Measurements from ENCODE around the gene TFR2. TPM values are rescaled to one million over a fixed set of nuclear protein-coding genes. Genes with fewer than 3 reads are reported as not detected.

Gene TFR2
- total and polyA plus RNA-seq, 2 donors (not counting 3 experiments of a cell fraction or from before 2014, with no cell fraction given) = 0.37 to 0.60 TPM

GRCh38 chr7:100680576-100681271, 39.4 kb upstream of the TFR2 start:
- TF ChIP-seq POLR2AphosphoS5 (IDR thresholded peaks at IDR 0.05; ENCODE audit: insufficient read depth, low read depth, low read length) (peak; percentile 26), FOS (IDR thresholded peaks at IDR 0.05; ENCODE audit: borderline replicate concordance, insufficient read depth, low read length) (no peak), POLR2A (IDR thresholded peaks at IDR 0.05; ENCODE audit: low read depth, low read length) (no peak), EZH2 (IDR thresholded peaks at IDR 0.05; ENCODE audit: borderline replicate concordance, low read depth, low read length, severe bottlenecking) (no peak)
- POLR2A ChIA-PET = no interaction called here
- H3K36me3 ChIP-seq (ENCODE audit: control insufficient read depth in 2 of 2, extremely low read depth in 1 of 2, insufficient read depth in 2 of 2, low read length in 2 of 2) = peaks cover 13 to 74% of the 10 kb centered on the region in 2 experiments
- H3K4me2 ChIP-seq (ENCODE audit: insufficient read depth, low read length) = no peak overlapping the region
- no peak for DNase-seq (ENCODE audit: low read depth, low spot score)
- dilution Hi-C loops (cut with MboI; ENCODE audit: extremely low pct_ligation_motif_present, low sequenced_read_pairs) (no loop called here), intact Hi-C loops (cut with micrococcal nuclease) (no loop called here)
- H3K79me2 ChIP-seq (ENCODE audit: control insufficient read depth, insufficient read depth, low read length) = peaks cover 10% of the 10 kb centered on the region
- CTCF ChIA-PET = interaction anchor here (0.9 to 7.0 kb wide), 2 partner anchors 10 to 77 kb away, joined by 3 to 60 read pairs; no protein-coding TSS in a partner anchor
- no peak overlapping the region for H3K27ac ChIP-seq (ENCODE audit: insufficient read depth, low read depth, low read length)
- no peak overlapping the region for H3K9ac ChIP-seq (replicated peaks; ENCODE audit: extremely low read depth, insufficient read depth, low read length)
- no peak overlapping the region for H2AFZ ChIP-seq (ENCODE audit: low read depth, low read length)
- H4K20me1 ChIP-seq (replicated peaks; ENCODE audit: control insufficient read depth, extremely low read depth, insufficient read depth, low read length) = no peaks in the 10 kb centered on the region
- BruUV-seq (replicated peaks) = no TSS peak
- no peak overlapping the region for H3K4me3 ChIP-seq (replicated peaks in 1 of 3; ENCODE audit: insufficient read depth in 1 of 3, low read depth in 1 of 3, low read length in 3 of 3)
- H3K9me3 ChIP-seq (replicated peaks; ENCODE audit: control insufficient read depth, insufficient read depth, low read length) = no peaks in the 10 kb centered on the region
- no peaks in the 10 kb centered on the region for H3K9me1 ChIP-seq (replicated peaks; ENCODE audit: control insufficient read depth, extremely low read depth, insufficient read depth, low read length)
- no peaks in the 10 kb centered on the region for H3K27me3 ChIP-seq (ENCODE audit: control insufficient read depth in 2 of 2, insufficient read depth in 2 of 2, low read length in 2 of 2)
- peaks cover 4% of the 10 kb centered on the region for H3K4me1 ChIP-seq (ENCODE audit: control insufficient read depth, extremely low read depth, insufficient read depth, low read length)
- no peak for FAIRE-seq

GRCh38 chr7:100679927-100680575, 38.7 kb upstream of the TFR2 start:
- POLR2A ChIA-PET = no interaction called here
- no TSS peak for BruUV-seq (replicated peaks)
- H3K36me3 ChIP-seq (ENCODE audit: control insufficient read depth in 2 of 2, extremely low read depth in 1 of 2, insufficient read depth in 2 of 2, low read length in 2 of 2) = peaks cover 13 to 67% of the 10 kb centered on the region in 2 experiments

More at GRCh38 chr7:100679927-100680575, 38.7 kb upstream of the TFR2 start:
- H3K79me2 ChIP-seq (ENCODE audit: control insufficient read depth, insufficient read depth, low read length) = peaks cover 15% of the 10 kb centered on the region
- no peaks in the 10 kb centered on the region for H3K27me3 ChIP-seq (ENCODE audit: control insufficient read depth in 2 of 2, insufficient read depth in 2 of 2, low read length in 2 of 2)
- peaks cover 4% of the 10 kb centered on the region for H3K4me1 ChIP-seq (ENCODE audit: control insufficient read depth, extremely low read depth, insufficient read depth, low read length)
- no peak overlapping the region for H3K27ac ChIP-seq (ENCODE audit: insufficient read depth, low read depth, low read length)
- no peak overlapping the region for H2AFZ ChIP-seq (ENCODE audit: low read depth, low read length)
- H3K9me1 ChIP-seq (replicated peaks; ENCODE audit: control insufficient read depth, extremely low read depth, insufficient read depth, low read length) = no peaks in the 10 kb centered on the region
- dilution Hi-C loops (cut with MboI; ENCODE audit: extremely low pct_ligation_motif_present, low sequenced_read_pairs) = no loop called here
- H3K4me2 ChIP-seq (ENCODE audit: insufficient read depth, low read length) = no peak overlapping the region
- CTCF ChIA-PET = interaction anchor here (0.9 to 7.0 kb wide), 2 partner anchors 11 to 77 kb away, joined by 3 to 60 read pairs; no protein-coding TSS in a partner anchor
- no peak overlapping the region for H3K4me3 ChIP-seq (replicated peaks in 1 of 3; ENCODE audit: insufficient read depth in 1 of 3, low read depth in 1 of 3, low read length in 3 of 3)
- intact Hi-C loops (cut with micrococcal nuclease) = loop anchor here (5.0 kb wide), 1 partner anchor 213 kb away; no protein-coding TSS in a partner anchor
- no peaks in the 10 kb centered on the region for H3K9me3 ChIP-seq (replicated peaks; ENCODE audit: control insufficient read depth, insufficient read depth, low read length)
- no peak for FAIRE-seq
- no peaks in the 10 kb centered on the region for H4K20me1 ChIP-seq (replicated peaks; ENCODE audit: control insufficient read depth, extremely low read depth, insufficient read depth, low read length)
- DNase-seq (ENCODE audit: low read depth, low spot score) = no peak
- no peak overlapping the region for H3K9ac ChIP-seq (replicated peaks; ENCODE audit: extremely low read depth, insufficient read depth, low read length)
- TF ChIP-seq EZH2 (IDR thresholded peaks at IDR 0.05; ENCODE audit: borderline replicate concordance, low read depth, low read length, severe bottlenecking) (no peak), GATA2 (IDR thresholded peaks at IDR 0.05; ENCODE audit: insufficient read depth, insufficient read length, low read depth, low read length) (no peak), JUN (IDR thresholded peaks at IDR 0.05; ENCODE audit: borderline replicate concordance, insufficient read depth, insufficient read length, low read depth) (no peak), CTCF (IDR thresholded peaks at IDR 0.05; ENCODE audit: extremely low read depth in 1 of 2, insufficient read depth in 1 of 2, low read depth in 1 of 2, low read length in 2 of 2) (no peak), POLR2AphosphoS5 (IDR thresholded peaks at IDR 0.05; ENCODE audit: insufficient read depth, low read depth, low read length) (peak; percentile 22), MYC (IDR thresholded peaks at IDR 0.05; ENCODE audit: low read depth, low read length) (no peak), FOS (IDR thresholded peaks at IDR 0.05; ENCODE audit: borderline replicate concordance, insufficient read depth, low read length) (no peak), POLR2A (IDR thresholded peaks at IDR 0.05; ENCODE audit: low read depth, low read length) (no peak)
